ENCODE measurements around the gene SYCN. TPM values are rescaled to one million over a fixed set of nuclear protein-coding genes. Genes with fewer than 3 reads are reported as not detected.

The SYCN gene
- total and polyA plus RNA-seq, 3 donors from 2014 or later = 36.5 to 192 (median 98.0) TPM

GRCh38 chr19:39240421-39240820 lies 36.4 kb upstream of the SYCN start:
- no peak overlapping the region for H3K4me3 ChIP-seq
- no peaks in the 10 kb centered on the region for H3K4me1 ChIP-seq
- no peak overlapping the region for H3K27ac ChIP-seq
- WGBS, 2 donors = 90% methylated on average over 7 of the region's 7 CpGs
- no peak for DNase-seq
- no peak for TF ChIP-seq POLR2A (IDR thresholded peaks at IDR 0.05)
- TF ChIP-seq CTCF (IDR thresholded peaks at IDR 0.05) = no peak
- intact Hi-C loops (cut with DNase I; ENCODE audit: low total_unique reads) = no loop called here
- H3K36me3 ChIP-seq (ENCODE audit: low read depth, missing control alignments) = no peaks in the 10 kb centered on the region
- H3K9me3 ChIP-seq = no peaks in the 10 kb centered on the region
- no peaks in the 10 kb centered on the region for H3K27me3 ChIP-seq

DNA sequence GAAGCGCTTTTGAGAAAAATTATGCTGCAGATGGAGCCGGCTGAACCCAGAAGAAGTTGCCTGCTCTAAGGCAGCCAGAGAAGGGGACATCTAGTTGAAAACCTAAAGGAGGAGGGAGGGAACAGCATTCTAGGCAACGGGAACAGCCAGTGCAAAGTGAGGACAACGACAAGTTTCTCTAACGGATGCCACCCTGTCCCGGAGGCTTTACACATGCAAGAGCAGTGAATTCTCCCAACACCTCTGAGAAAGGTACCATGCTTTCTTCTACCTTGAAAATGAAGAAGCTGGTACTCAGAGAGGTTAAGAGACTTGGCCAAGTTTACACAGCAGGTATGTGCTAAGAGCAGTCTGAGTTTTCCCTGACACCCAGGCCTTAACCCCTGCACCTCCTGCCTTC lies 34.9 kb upstream of the SYCN start:
- Histone ChIP-seq H3K4me3 (no peak overlapping the region), H3K27ac (no peak overlapping the region), H3K9me3 (no peaks in the 10 kb centered on the region), H3K36me3 (ENCODE audit: low read depth, missing control alignments) (no peaks in the 10 kb centered on the region), H3K4me1 (no peaks in the 10 kb centered on the region), H3K27me3 (no peaks in the 10 kb centered on the region)
- DNase-seq = no peak
- WGBS, 2 donors = 91 to 95% methylated on average over 6 of the region's 6 CpGs
- intact Hi-C loops (cut with DNase I; ENCODE audit: low total_unique reads) = no loop called here
- TF ChIP-seq POLR2A (IDR thresholded peaks at IDR 0.05) (no peak), CTCF (IDR thresholded peaks at IDR 0.05) (no peak)

GRCh38 chr19:39238209-39238608 lies 34.1 kb upstream of the SYCN start:
- H3K4me3 ChIP-seq = no peak overlapping the region
- intact Hi-C loops (cut with DNase I; ENCODE audit: low total_unique reads) = no loop called here
- TF ChIP-seq POLR2A (IDR thresholded peaks at IDR 0.05) (no peak), CTCF (IDR thresholded peaks at IDR 0.05) (no peak)
- no peak for DNase-seq
- H3K27me3 ChIP-seq = no peaks in the 10 kb centered on the region
- H3K27ac ChIP-seq = no peak overlapping the region
- no peaks in the 10 kb centered on the region for H3K4me1 ChIP-seq
- no peaks in the 10 kb centered on the region for H3K36me3 ChIP-seq (ENCODE audit: low read depth, missing control alignments)
- 81 to 85% methylated on average over 6 of the region's 6 CpGs for WGBS, 2 donors
- H3K9me3 ChIP-seq = no peaks in the 10 kb centered on the region

DNA sequence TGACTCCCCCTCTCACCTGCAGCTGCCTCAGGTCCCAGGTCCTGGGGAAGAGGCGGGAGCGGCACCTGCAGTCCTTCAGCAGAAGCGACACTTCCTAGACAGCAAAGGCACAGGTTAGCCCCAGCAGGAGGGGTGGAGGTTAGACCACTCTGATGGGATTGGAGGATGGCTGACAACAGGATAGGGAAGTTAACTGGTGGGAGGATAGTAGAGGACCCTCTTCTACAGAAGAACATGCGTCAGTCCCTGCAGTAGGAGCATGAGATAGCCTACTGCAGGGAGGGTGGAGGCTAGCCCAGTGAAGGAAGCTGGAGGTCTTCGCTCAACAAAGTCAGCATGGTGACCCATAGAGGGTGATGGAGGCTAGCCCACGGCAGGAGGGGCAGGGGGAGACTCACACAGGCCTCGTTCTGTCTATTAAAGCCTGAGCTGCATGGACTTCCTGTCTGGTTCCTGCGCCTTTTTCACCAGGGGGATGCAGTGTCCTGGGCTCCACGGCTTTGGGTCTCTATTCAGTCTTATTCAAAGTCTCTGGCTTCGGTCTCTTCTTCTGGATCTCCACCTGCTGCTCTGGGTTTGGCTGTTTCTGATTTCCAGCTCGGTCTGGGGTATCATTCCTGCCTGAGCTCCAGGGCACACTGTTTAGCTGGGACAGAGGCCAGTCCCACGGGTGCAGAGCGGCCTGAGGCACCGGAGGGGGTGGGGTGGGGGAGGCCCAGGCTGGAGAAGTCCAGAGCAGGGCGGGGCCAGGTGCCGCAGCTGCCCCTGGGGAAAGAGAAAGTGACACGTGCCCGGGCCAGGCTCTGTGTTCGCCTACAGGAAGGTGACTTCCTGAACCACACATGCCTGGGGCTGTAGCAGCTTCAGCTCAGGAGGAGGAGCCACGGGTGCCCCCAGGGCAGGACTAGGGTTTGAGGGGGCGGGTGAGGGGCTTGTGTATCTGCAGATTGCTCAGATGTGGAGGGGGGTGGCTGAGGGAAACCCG lies 33.4 kb upstream of the SYCN start:
- no peaks in the 10 kb centered on the region for H3K27me3 ChIP-seq
- 59 to 62% methylated on average over 16 to 22 of the region's 22 CpGs for WGBS, 2 donors
- DNase-seq = no peak
- no peak overlapping the region for H3K4me3 ChIP-seq
- TF ChIP-seq POLR2A (IDR thresholded peaks at IDR 0.05) (no peak), CTCF (IDR thresholded peaks at IDR 0.05) (no peak)
- no peaks in the 10 kb centered on the region for H3K9me3 ChIP-seq
- intact Hi-C loops (cut with DNase I; ENCODE audit: low total_unique reads) = no loop called here
- no peaks in the 10 kb centered on the region for H3K36me3 ChIP-seq (ENCODE audit: low read depth, missing control alignments)
- H3K27ac ChIP-seq = no peak overlapping the region
- no peaks in the 10 kb centered on the region for H3K4me1 ChIP-seq

Measured in testis (tissue), 3 donors.